Neural cell (in vitro differentiated cells): Measurements from ENCODE around the gene CXorf49B. TPM values are rescaled to one million over a fixed set of nuclear protein-coding genes. Genes with fewer than 3 reads are reported as not detected.
"Not testable (repeated sequence)": the region's sequence is repeated elsewhere in the genome, so short reads cannot be mapped to it uniquely, and the experiment has no call there.

Source experiments
- H2AFZ ChIP-seq: fragments of 200-600, 300-800 bp; sonication (generic), shearing (Covaris generic); 2 replicates; pipeline ENCODE4 v1.6.0; 2014; ENCODE audit warnings: low read depth, mild to moderate bottlenecking, antibody characterized with exemption, low read length, moderate library complexity
- H3F3A ChIP-seq: fragments of 200-600 bp; shearing (Covaris generic); 2 replicates; pipeline ENCODE4 v1.6.1; 2016; ENCODE audit warnings: mild to moderate bottlenecking, moderate library complexity, mixed read lengths, antibody characterized with exemption, low read length; ENCODE audit not compliant: insufficient read depth, poor library complexity, severe bottlenecking
- H3K27ac ChIP-seq: fragments of 200-600, 300-800 bp; sonication (generic), shearing (Covaris generic); 2 replicates; pipeline ENCODE4 v1.5.1; 2014; ENCODE audit warnings: mild to moderate bottlenecking, low read length, moderate library complexity
- H3K27me3 ChIP-seq: fragments of 300-800, 200-600 bp; sonication (generic), shearing (Covaris generic); 2 replicates; pipeline ENCODE4 v1.6.0; 2014; ENCODE audit warnings: mild to moderate bottlenecking, low read depth, low read length, moderate library complexity; ENCODE audit not compliant: insufficient read depth
- H3K36me3 ChIP-seq: fragments of 300-800, 200-600 bp; sonication (generic), shearing (Covaris generic); 2 replicates; pipeline ENCODE4 v1.5.1; 2014; ENCODE audit warnings: mild to moderate bottlenecking, antibody characterized with exemption, low read length, moderate library complexity; ENCODE audit not compliant: insufficient read depth
- H3K4me2 ChIP-seq: fragments of 300-800, 200-600 bp; sonication (generic), shearing (Covaris generic); 2 replicates; pipeline ENCODE4 v1.6.0; 2014; ENCODE audit warnings: mild to moderate bottlenecking, low read length
- H3K4me3 ChIP-seq: fragments of 300-800, 200-600 bp; sonication (generic), shearing (Covaris generic); 2 replicates; pipeline ENCODE4 v1.5.1; 2014; ENCODE audit warnings: mild to moderate bottlenecking, low read length, moderate library complexity
- H3K79me2 ChIP-seq: fragments of 200-600 bp; shearing (Covaris generic); replicated peaks from 2 replicates; pipeline ENCODE4 v1.6.0; 2014; ENCODE audit warnings: mild to moderate bottlenecking, low read length, moderate library complexity; ENCODE audit not compliant: insufficient read depth
- H3K9ac ChIP-seq: fragments of 300-800, 200-600 bp; sonication (generic), shearing (Covaris generic); 2 replicates; pipeline ENCODE4 v1.6.1; 2016; ENCODE audit warnings: mild to moderate bottlenecking, low read length, mixed read lengths
- H3K9me2 ChIP-seq: fragments of 200-600 bp; shearing (Covaris generic); 2 replicates; pipeline ENCODE4 v1.6.1; 2016; ENCODE audit warnings: mild to moderate bottlenecking, low read length, mixed read lengths; ENCODE audit not compliant: insufficient read depth
- H3K9me3 ChIP-seq: fragments of 200-600, 300-800 bp; sonication (generic), shearing (Covaris generic); 2 replicates; pipeline ENCODE4 v1.6.1; 2016; ENCODE audit warnings: mild to moderate bottlenecking, mixed run types, low read length, moderate library complexity, mixed read lengths
- H4K20me1 ChIP-seq: fragments of 200-600 bp; shearing (Covaris generic); 2 replicates; pipeline ENCODE4 v1.6.1; 2016; ENCODE audit warnings: mild to moderate bottlenecking, mixed run types; ENCODE audit not compliant: insufficient read depth
- EP300 ChIP-seq: fragments of 450-650 bp; conservative IDR thresholded peaks from 2 replicates; pipeline ENCODE4 v1.6.1; 2014; ENCODE audit warnings: antibody characterized with exemption, mild to moderate bottlenecking, moderate library complexity; ENCODE audit not compliant: poor library complexity, severe bottlenecking
- EZH2 ChIP-seq: fragments of 200-600, 300-800 bp; shearing (Covaris generic), sonication (generic); IDR thresholded peaks from 2 replicates; pipeline ENCODE4 v1.6.1; 2014; ENCODE audit warnings: antibody characterized with exemption, low read length, borderline replicate concordance, mild to moderate bottlenecking; ENCODE audit not compliant: insufficient read depth, poor library complexity, severe bottlenecking
- MXI1 ChIP-seq: fragments of 450-650 bp; conservative IDR thresholded peaks from 2 replicates; pipeline ENCODE4 v1.6.1; 2014; ENCODE audit warnings: antibody characterized with exemption, mild to moderate bottlenecking; ENCODE audit not compliant: poor library complexity, severe bottlenecking
- POLR2AphosphoS5 ChIP-seq: IDR thresholded peaks from 2 replicates; pipeline ENCODE4 v1.6.1; 2012
- RAD21 ChIP-seq: fragments of 450-650 bp; conservative IDR thresholded peaks from 2 replicates; pipeline ENCODE4 v1.6.1; 2014; ENCODE audit warnings: antibody characterized with exemption, mild to moderate bottlenecking, moderate library complexity
- SMC3 ChIP-seq: fragments of 450-650 bp; conservative IDR thresholded peaks from 2 replicates; pipeline ENCODE4 v1.6.1; 2014; ENCODE audit warnings: antibody characterized with exemption, mild to moderate bottlenecking, moderate library complexity; ENCODE audit not compliant: poor library complexity
- TAF1 ChIP-seq: IDR thresholded peaks from 2 replicates; pipeline ENCODE4 v1.6.1; 2012; ENCODE audit warnings: low read depth
- polyA plus RNA-seq: library from polyadenylated mRNA; depleted of rRNA; stranded (reverse); fragments of >200 nt; gene quantifications from 2 replicates; pipeline ENCODE4 v1.2.3, GENCODE V29; 2014
- TF ChIP-seq, protein P1 (sequence below): fragments of 450-650 bp; IDR thresholded peaks from 2 replicates; pipeline ENCODE4 v1.5.1; 2014; ENCODE audit warnings: antibody characterized with exemption, mild to moderate bottlenecking, moderate library complexity; ENCODE audit not compliant: poor library complexity, severe bottlenecking
- TF ChIP-seq, protein P2 (sequence below): IDR thresholded peaks from 2 replicates; pipeline ENCODE4 v1.6.1; 2012; ENCODE audit warnings: borderline replicate concordance

Gene CXorf49B
- polyA plus RNA-seq, 1 donor from 2014 or later: not detected

- not testable (repeated sequence) for H2AFZ ChIP-seq, H3K27me3 ChIP-seq, H3K9me2 ChIP-seq, H3K79me2 ChIP-seq, H3K36me3 ChIP-seq, H3K27ac ChIP-seq, H3K4me3 ChIP-seq, H3K4me2 ChIP-seq, H4K20me1 ChIP-seq, H3K9me3 ChIP-seq, H3F3A ChIP-seq, H3K9ac ChIP-seq
Measured at GRCh38 chrX:71806450-71806849, 43.3 kb downstream of the CXorf49B start.

DNA sequence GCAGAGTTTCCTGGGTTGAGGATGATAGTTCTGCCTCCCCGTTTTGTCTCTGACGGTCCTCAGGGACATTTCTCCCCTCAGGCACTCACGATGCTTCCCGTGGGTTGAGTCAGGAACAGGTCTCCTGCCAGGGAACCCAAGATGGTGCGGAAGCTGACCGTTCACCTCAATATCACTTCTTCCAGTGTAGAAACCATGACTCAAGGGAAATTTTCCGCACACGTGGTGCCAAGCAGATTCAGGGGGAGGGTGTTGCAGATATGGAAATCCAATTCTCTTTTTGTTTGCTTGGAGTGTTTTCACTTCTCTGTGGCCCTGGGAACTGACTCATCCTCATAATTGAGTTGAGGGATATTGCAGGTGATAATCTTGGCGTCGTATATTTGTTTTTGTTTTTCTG lies 46.7 kb downstream of the CXorf49B start:
- no peaks in the 10 kb centered on the region for H3K27me3 ChIP-seq
- TF ChIP-seq POLR2AphosphoS5: no peak
- H3K79me2 ChIP-seq: no peaks in the 10 kb centered on the region

DNA sequence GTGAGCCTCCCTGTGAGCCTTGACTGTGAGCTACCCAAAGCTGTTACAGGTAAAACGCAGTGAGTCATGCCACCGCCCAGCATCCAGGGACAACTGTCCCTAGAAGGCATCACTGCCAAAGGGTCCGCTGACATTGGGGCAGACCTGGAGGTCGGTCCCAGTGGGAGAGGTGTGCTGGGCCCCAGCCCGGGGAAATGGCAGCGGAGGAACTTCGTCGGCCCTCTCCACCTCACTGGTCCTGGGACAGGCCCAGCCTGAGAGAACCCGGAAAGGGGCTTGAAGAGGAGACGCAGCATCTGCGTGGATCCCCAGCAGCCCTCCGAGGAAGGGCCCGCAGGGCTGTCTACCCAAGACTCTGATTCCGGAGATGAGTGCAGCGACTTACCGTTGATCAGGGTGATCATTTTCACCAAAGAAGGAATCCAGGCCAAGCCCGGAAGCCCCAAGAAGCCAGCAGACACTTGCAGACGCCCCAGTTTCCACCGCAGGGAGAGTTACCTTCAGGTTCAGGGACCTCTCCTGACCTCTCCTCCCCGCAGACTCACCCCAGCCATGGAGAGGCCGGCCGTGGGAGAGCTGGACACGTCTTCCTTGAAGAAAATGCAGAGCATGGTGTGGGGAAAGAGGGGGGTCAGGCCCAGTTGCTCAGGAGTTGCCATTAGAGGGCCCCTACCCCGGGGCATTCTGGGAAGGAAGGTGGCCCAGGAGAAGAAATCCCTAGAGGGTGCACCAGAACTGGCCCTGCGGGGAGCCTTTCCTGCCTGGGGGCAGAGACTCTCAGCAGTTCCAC lies 51.2 kb downstream of the CXorf49B start:
- H2AFZ ChIP-seq: no peak overlapping the region
- H3K36me3 ChIP-seq: no peaks in the 10 kb centered on the region
- no peaks in the 10 kb centered on the region for H4K20me1 ChIP-seq
- no peaks in the 10 kb centered on the region for H3K27me3 ChIP-seq
- no peaks in the 10 kb centered on the region for H3F3A ChIP-seq
- no peaks in the 10 kb centered on the region for H3K9me2 ChIP-seq
- no peak overlapping the region for H3K4me3 ChIP-seq
- no peak overlapping the region for H3K27ac ChIP-seq
- H3K4me2 ChIP-seq: no peak overlapping the region
- no peaks in the 10 kb centered on the region for H3K79me2 ChIP-seq
- no peak overlapping the region for H3K9ac ChIP-seq
- TF ChIP-seq SMC3 (no peak), POLR2AphosphoS5 (no peak), EP300 (no peak), RAD21 (no peak), MXI1 (no peak), EZH2 (no peak), TAF1 (no peak)
- TF ChIP-seq, protein P1, sequence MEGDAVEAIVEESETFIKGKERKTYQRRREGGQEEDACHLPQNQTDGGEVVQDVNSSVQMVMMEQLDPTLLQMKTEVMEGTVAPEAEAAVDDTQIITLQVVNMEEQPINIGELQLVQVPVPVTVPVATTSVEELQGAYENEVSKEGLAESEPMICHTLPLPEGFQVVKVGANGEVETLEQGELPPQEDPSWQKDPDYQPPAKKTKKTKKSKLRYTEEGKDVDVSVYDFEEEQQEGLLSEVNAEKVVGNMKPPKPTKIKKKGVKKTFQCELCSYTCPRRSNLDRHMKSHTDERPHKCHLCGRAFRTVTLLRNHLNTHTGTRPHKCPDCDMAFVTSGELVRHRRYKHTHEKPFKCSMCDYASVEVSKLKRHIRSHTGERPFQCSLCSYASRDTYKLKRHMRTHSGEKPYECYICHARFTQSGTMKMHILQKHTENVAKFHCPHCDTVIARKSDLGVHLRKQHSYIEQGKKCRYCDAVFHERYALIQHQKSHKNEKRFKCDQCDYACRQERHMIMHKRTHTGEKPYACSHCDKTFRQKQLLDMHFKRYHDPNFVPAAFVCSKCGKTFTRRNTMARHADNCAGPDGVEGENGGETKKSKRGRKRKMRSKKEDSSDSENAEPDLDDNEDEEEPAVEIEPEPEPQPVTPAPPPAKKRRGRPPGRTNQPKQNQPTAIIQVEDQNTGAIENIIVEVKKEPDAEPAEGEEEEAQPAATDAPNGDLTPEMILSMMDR: no peak
- TF ChIP-seq, protein P2, sequence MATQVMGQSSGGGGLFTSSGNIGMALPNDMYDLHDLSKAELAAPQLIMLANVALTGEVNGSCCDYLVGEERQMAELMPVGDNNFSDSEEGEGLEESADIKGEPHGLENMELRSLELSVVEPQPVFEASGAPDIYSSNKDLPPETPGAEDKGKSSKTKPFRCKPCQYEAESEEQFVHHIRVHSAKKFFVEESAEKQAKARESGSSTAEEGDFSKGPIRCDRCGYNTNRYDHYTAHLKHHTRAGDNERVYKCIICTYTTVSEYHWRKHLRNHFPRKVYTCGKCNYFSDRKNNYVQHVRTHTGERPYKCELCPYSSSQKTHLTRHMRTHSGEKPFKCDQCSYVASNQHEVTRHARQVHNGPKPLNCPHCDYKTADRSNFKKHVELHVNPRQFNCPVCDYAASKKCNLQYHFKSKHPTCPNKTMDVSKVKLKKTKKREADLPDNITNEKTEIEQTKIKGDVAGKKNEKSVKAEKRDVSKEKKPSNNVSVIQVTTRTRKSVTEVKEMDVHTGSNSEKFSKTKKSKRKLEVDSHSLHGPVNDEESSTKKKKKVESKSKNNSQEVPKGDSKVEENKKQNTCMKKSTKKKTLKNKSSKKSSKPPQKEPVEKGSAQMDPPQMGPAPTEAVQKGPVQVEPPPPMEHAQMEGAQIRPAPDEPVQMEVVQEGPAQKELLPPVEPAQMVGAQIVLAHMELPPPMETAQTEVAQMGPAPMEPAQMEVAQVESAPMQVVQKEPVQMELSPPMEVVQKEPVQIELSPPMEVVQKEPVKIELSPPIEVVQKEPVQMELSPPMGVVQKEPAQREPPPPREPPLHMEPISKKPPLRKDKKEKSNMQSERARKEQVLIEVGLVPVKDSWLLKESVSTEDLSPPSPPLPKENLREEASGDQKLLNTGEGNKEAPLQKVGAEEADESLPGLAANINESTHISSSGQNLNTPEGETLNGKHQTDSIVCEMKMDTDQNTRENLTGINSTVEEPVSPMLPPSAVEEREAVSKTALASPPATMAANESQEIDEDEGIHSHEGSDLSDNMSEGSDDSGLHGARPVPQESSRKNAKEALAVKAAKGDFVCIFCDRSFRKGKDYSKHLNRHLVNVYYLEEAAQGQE: no peak
- H3K9me3 ChIP-seq: no peaks in the 10 kb centered on the region

More for the DNA sequence above, 46.7 kb downstream of the CXorf49B start:
- Histone ChIP-seq H3K9me2 (no peaks in the 10 kb centered on the region), H3K4me3 (no peak overlapping the region), H2AFZ (no peak overlapping the region), H3K36me3 (no peaks in the 10 kb centered on the region), H3F3A (no peaks in the 10 kb centered on the region), H4K20me1 (no peaks in the 10 kb centered on the region), H3K9me3 (no peaks in the 10 kb centered on the region), H3K9ac (no peak overlapping the region), H3K27ac (no peak overlapping the region), H3K4me2 (no peak overlapping the region)
